HCT116 (cell line): ENCODE results near the gene F10.

ENCODE experiments used
- POLR2A ChIP-seq: IDR thresholded peaks from 2 replicates; pipeline ENCODE4 v1.7.0; 2011; ENCODE audit warnings: borderline replicate concordance; ENCODE audit not compliant: insufficient read depth, insufficient read length; ENCODE audit errors: extremely low read depth
- ZFX ChIP-seq: fragments of 450-650 bp; IDR thresholded peaks from 2 replicates; pipeline ENCODE4 v1.6.1; 2017
- TF ChIP-seq, protein P1 (sequence below), 3 experiments: fragments of 200-600 bp in 1 of 3; sonication (generic) in 1 of 3; IDR thresholded peaks in 2 of 3; conservative IDR thresholded peaks in 1 of 3; 2 replicates each; pipeline ENCODE4 v1.5.1; 2012 to 2017; ENCODE audit warnings: low read depth in 2 of 3, low read length in 2 of 3, antibody characterized with exemption in 1 of 3, borderline replicate concordance in 1 of 3, control low read depth in 1 of 3, mild to moderate bottlenecking in 1 of 3, mixed read lengths in 1 of 3, mixed run types in 1 of 3, moderate library complexity in 1 of 3; ENCODE audit not compliant: insufficient read depth in 1 of 3

DNA sequence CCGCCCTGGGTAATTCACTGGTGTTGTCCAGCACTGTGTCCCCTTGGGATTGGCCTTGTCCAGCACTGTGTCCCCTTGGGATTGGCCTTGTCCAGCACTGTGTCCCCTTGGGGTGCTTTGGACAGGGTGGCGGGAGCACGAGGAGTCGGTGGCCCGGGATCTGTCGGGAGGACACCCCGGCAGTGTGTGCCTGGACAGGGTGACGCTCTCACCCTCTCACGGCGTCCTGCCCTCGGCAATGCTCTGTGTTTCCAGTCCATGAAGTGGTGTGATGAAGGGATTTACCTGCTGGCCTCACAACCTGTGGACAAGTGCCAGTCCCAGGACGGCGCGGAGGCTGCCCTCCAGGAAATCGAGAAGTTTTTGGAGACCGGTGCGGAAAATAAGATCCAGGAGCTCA is 46.9 kb upstream of the F10 start:
- TF ChIP-seq, protein P1, sequence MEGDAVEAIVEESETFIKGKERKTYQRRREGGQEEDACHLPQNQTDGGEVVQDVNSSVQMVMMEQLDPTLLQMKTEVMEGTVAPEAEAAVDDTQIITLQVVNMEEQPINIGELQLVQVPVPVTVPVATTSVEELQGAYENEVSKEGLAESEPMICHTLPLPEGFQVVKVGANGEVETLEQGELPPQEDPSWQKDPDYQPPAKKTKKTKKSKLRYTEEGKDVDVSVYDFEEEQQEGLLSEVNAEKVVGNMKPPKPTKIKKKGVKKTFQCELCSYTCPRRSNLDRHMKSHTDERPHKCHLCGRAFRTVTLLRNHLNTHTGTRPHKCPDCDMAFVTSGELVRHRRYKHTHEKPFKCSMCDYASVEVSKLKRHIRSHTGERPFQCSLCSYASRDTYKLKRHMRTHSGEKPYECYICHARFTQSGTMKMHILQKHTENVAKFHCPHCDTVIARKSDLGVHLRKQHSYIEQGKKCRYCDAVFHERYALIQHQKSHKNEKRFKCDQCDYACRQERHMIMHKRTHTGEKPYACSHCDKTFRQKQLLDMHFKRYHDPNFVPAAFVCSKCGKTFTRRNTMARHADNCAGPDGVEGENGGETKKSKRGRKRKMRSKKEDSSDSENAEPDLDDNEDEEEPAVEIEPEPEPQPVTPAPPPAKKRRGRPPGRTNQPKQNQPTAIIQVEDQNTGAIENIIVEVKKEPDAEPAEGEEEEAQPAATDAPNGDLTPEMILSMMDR (IDR thresholded peaks at IDR 0.05 in 2 of 3, conservative IDR thresholded peaks at IDR 0.05 in 1 of 3; ENCODE audit: borderline replicate concordance in 1 of 3, insufficient read depth in 1 of 3, low read depth in 2 of 3, low read length in 2 of 3): no peak
- TF ChIP-seq POLR2A (no peak), ZFX (no peak)
